Thyroid gland (tissue), 4 donors: Measurements from ENCODE around the gene RAET1L.

Source experiments
- CTCF ChIP-seq, 6 experiments: fragments of 200-600 bp in 3 of 6; fragments of 450-650 bp in 3 of 6; sonication (generic) in 3 of 6; IDR thresholded peaks; one replicate each; pipeline ENCODE4 v1.5.1; 2016 to 2019; ENCODE audit warnings: antibody characterized with exemption in 6 of 6, mild to moderate bottlenecking in 2 of 6, inconsistent platforms in 1 of 6, moderate library complexity in 1 of 6
- POLR2A ChIP-seq, 2 donors: fragments of 450-650 bp; IDR thresholded peaks; one replicate each; pipeline ENCODE4 v1.6.1; 2017; ENCODE audit warnings: antibody characterized with exemption in 2 of 2, mild to moderate bottlenecking in 2 of 2, moderate library complexity in 1 of 2

DNA sequence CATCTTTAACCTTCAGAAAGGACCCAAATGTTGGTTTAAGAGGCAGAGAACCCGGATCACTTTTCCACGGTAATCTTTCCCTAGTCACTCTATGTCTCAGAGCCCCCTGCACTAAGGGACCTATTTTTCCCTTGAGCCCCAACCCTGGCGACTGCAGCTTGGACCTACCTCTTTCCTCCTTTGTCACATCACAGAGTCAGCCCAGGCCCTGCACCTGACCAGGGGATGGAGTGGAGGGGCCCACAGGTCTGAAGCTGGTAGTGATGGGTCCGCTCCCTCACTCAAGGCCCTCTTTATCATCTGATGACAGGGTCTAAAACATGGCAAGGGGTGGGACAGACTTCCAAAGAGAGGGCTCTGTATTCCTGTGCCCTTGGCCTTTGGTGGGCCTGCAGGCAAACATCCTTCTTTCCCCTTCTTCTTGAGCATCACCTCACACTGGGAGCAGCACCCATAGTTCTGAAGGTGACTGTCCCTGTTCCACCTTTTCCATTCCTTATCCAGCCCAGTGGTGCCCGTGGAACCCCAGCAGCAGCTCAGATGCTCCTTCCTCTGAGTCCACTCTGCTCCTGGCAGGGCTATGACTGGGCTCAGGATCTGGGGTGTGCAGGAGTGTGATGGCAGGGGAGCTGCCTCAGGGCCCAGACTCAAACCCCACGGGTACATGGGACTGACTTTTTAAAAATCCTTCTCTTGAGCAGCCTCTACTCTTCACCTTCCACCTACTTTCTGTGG lies 6.3 kb downstream of the RAET1L start:
- TF ChIP-seq CTCF (IDR thresholded peaks at IDR 0.05): no peak
- no peak for TF ChIP-seq POLR2A (IDR thresholded peaks at IDR 0.05)
